PFSK-1 (cell line): ENCODE measurements around the gene CHRDL1.

Experiments
- FOXP2 ChIP-seq: optimal IDR thresholded peaks from 2 replicates; pipeline ENCODE3; 2011; ENCODE audit warnings: borderline replicate concordance, control low read depth, inconsistent platforms; ENCODE audit not compliant: insufficient read depth; ENCODE audit errors: extremely low read length, extremely low read depth
- POLR2AphosphoS5 ChIP-seq: IDR thresholded peaks from 2 replicates; pipeline ENCODE4 v1.6.1; 2012; ENCODE audit warnings: low read depth, mild to moderate bottlenecking, control low read depth, low read length, moderate library complexity
- TAF1 ChIP-seq: IDR thresholded peaks from 2 replicates; pipeline ENCODE4 v1.6.1; 2012; ENCODE audit warnings: low read length, control low read depth, borderline replicate concordance; ENCODE audit not compliant: insufficient read depth

DNA sequence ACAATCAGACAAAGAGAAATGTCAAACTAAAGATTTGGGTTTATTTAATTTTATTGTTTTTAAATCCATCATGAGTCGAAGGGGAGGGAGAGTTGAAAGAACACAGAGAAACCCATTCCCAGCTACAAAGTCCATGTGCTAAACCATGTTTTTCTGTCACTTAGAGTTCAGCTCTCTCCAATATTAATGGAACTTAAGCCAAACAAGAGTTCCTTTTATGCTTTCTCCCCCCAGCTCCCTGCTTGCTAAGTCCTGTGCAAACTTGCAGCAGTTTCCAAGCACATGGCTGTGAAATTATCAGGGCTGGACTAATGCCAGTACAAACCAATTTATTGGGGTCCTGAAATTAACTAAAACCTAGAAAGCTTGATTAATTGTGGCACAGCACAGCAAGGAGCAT lies 9.7 kb upstream of the CHRDL1 start:
- TF ChIP-seq FOXP2 (no peak), POLR2AphosphoS5 (no peak), TAF1 (no peak)
